Stimulated activated CD4-positive, alpha-beta T cell treated with anti-CD3 and anti-CD28 coated beads, Interleukin-2, amount 100 ng/mL, for 48 hours (primary cell): ENCODE results near the gene GAPT.
"Not testable (repeated sequence)": the region's sequence is repeated elsewhere in the genome, so short reads cannot be mapped to it uniquely, and the experiment has no call there.

Source experiments
- DNase-seq, 2 donors: peaks; one replicate each; pipeline ENCODE4 v3.0.0-alpha.2; 2020

GAPT gene

GRCh38 chr5:58505971-58506640 is 14.9 kb downstream of the GAPT start:
- DNase-seq, result no peak

GRCh38 chr5:58507715-58508114 is 16.5 kb downstream of the GAPT start:
- DNase-seq, result no peak

GRCh38 chr5:58517198-58517597 is 26.0 kb downstream of the GAPT start:
- no peak for DNase-seq

DNA sequence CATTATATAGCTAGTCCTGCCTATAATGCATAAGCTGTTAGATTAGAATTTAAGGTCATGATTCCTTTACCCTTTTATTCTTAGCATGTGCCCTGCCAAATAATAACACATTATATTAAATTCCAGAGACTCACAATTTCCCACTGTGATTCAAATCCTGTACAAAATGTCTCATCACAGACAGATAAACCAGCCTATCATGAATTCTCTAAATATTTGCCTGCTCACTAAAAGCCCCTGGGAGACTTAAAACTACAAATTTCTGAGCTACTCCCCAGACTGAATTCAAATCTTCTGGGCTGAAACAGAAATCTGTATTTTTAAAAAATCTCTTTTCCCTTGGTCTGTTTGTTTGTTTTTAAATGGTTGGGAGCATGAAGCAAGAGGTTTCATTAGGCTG is 32.7 kb downstream of the GAPT start:
- no peak for DNase-seq

DNA sequence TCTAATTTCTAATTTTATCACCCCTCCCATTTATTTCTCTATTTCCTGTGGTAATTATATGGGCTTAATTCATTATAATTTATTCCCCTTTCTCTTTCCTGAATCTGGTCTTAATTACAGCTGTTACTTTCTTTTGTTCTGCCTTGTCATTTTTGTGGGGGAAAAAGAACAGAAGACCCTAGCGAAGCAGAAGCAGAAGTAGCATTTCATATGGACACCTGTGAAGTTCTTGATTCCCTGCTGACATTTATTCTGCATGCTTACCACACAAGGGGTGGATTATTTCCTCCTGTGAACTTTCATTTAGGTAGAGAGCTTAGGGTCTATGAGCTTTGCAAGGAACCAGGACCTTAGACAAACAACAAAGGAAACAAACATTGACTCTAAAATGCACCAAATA is 33.3 kb downstream of the GAPT start:
- no peak for DNase-seq

- no peak for DNase-seq
Measured at GRCh38 chr5:58530942-58531490, 39.8 kb downstream of the GAPT start.

DNA sequence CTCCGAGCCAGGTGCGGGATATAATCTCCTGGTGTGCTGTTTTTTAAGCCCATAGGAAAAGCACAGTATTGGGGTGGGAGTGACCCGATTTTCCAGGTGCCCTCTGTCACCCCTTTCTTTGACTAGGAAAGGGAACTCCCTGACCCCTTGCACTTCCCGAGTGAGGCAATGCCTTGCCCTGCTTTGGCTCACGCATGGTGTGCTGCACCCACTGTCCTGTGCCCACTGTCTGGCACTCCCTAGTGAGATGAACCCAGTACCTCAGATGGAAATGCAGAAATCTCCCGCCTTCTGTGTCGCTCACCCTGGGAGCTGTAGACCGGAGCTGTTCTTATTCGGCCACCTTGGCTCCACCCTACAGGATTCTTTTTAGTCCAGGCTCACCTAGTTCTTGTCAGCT is 50.7 kb downstream of the GAPT start:
- DNase-seq, result not testable (repeated sequence)

- DNase-seq, result no peak
Measured at GRCh38 chr5:58542709-58543108, 51.5 kb downstream of the GAPT start.

GRCh38 chr5:58543723-58544122 is 52.5 kb downstream of the GAPT start:
- no peak for DNase-seq

DNA sequence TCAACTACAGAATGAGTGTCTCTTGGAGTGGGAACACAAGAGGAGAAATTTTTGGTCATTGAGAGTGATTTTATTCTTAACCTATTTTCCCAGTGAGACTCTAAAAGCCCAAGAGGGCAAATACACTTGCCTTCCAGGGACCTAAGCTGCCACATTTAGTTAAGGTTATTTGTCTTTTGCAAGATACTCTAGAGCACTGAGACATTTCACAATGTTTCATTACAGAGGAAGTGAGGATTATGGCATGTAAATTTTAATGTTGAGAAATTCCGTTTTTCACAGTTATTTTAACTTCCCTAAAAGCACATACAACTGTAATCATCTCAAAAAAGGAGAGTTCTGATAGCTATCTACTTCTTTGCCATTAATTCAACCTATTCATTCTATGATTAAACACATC is 53.0 kb downstream of the GAPT start:
- no peak for DNase-seq

DNA sequence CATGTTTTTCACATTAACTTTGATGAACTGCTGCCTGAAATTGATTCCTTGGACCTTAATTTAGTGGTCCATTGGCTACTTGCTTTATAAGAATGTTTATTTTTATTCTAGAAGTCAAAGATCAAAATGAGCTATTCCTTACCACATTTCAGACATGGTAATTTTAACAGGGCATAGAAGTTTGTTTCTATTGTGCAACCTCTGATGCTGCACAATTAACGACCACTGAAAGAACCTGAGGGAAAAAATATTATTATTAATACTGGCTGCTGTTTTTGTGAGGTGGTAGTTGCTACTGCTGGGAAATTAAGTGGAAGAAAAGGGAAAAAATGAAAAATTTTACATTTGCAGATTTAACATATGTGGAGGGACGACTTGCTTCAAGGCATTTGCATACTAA is 53.7 kb downstream of the GAPT start:
- DNase-seq, result no peak

GRCh38 chr5:58545912-58546311 is 54.7 kb downstream of the GAPT start:
- DNase-seq, result no peak
